IgD-negative memory B cell (primary cell): ENCODE results near the gene XAB2. TPM values are rescaled to one million over a fixed set of nuclear protein-coding genes. Genes with fewer than 3 reads are reported as not detected.
A peak's percentile ranks its signal among the peaks of the same experiment; 100 is the strongest.
"Not testable (repeated sequence)": the region's sequence is repeated elsewhere in the genome, so short reads cannot be mapped to it uniquely, and the experiment has no call there.

Experiments used
- H3K27ac Mint-ChIP-seq, 3 donors: one replicate each; pipeline ENCODE4 v1.8.0; 2020 to 2022; ENCODE audit warnings: mild to moderate bottlenecking in 3 of 3, mixed read lengths in 3 of 3, moderate library complexity in 1 of 3
- H3K27me3 Mint-ChIP-seq: one replicate; pipeline ENCODE4 v1.8.0; 2021; ENCODE audit warnings: mixed read lengths
- H3K36me3 Mint-ChIP-seq: one replicate; pipeline ENCODE4 v1.8.0; 2020; ENCODE audit warnings: mild to moderate bottlenecking, mixed read lengths
- H3K4me1 Mint-ChIP-seq, 3 donors: one replicate each; pipeline ENCODE4 v1.8.0; 2020 to 2022; ENCODE audit warnings: mixed read lengths in 3 of 3, mild to moderate bottlenecking in 1 of 3
- H3K4me3 Mint-ChIP-seq, 4 donors: one replicate each; pipeline ENCODE4 v1.8.0; 2020 to 2022; ENCODE audit warnings: mild to moderate bottlenecking in 4 of 4, mixed read lengths in 4 of 4, moderate library complexity in 3 of 4
- H3K9me3 Mint-ChIP-seq, 3 donors: one replicate each; pipeline ENCODE4 v1.8.0; 2020 to 2021; ENCODE audit warnings: mixed read lengths in 3 of 3, mild to moderate bottlenecking in 1 of 3
- polyA plus RNA-seq: library from polyadenylated mRNA; unstranded; fragments of 300-500 nt; fragmentation: Illumina TruSeq; gene quantifications from one replicate; pipeline ENCODE4 v1.2.3, GENCODE V29; 2021

The XAB2 gene
- polyA plus RNA-seq, 1 donor from 2014 or later: 9.7 TPM

DNA sequence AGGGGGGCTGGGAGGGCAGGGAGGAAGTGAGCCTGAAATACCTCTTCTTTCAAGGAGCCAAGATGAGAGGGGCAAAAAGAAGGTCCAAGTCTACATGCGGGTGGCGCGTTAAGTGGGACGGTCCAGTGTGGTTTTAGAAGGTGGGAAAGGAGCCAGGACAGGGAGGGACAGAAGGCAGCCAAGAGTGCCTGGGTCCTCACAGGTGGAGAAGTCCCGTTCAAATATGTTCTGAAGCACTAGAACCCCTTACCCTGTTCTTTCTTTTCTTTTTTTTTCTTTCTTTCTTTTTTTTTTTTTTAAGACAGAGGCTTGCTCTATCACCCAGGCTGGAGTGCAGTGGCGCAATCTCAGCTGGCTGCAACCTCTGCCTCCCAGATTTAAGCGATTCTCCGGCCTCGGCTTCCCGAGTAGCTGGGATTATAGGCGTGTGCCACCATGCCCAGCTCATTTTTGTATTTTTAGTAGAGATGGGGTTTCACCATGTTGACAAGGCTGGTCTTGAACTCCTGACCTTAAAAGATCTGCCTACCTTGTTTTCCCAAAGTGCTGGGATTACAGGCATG lies 26.3 kb downstream of the XAB2 start:
- Mint-ChIP-seq H3K36me3 (peaks cover 2% of the 10 kb centered on the region), H3K4me3 (no peak overlapping the region), H3K4me1 (peaks cover 0 to 2% (median 0%) of the 10 kb centered on the region in 3 donors), H3K27ac (no peak overlapping the region), H3K27me3 (peaks cover 12% of the 10 kb centered on the region), H3K9me3 (peaks cover 0 to 2% (median 0%) of the 10 kb centered on the region in 3 donors)

DNA sequence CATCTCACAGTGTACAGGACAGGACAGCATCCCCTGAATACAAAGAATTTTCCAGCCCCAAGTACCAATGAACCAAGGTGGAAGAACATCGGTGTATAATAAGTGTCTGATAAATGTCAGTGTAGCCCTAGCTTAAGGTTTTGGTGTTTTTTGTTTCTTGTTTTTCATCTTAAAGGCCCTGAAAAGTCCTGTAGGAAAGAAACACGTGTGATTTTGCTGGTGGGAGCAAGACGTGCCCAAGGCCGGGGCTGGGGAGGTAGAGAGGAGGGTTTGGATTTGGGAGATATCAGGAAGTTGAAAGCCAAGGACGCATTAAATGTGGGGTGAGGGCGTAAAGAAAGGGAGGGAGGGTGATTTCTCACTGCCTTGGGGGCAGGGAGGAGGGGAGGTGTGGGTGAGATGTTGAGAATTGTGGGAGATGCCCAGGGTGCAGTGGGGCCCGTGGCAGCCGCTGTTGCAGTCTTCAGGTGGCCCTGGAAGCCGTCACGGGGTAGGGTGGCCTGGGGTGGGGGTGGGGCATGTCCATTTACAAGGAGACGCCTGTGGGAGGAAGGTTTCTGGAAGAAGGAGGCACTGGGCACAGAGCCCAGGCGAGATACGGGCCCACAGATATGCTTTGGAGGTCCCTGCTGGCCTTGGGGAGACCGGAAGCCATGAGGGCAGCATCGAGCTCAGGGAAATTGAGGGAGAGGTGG lies 27.0 kb downstream of the XAB2 start:
- H3K27me3 Mint-ChIP-seq: peaks cover 17% of the 10 kb centered on the region
- no peak overlapping the region for H3K4me3 Mint-ChIP-seq
- H3K27ac Mint-ChIP-seq: no peak overlapping the region
- peaks cover 0 to 2% (median 0%) of the 10 kb centered on the region in 3 donors for H3K9me3 Mint-ChIP-seq
- peaks cover 2% of the 10 kb centered on the region for H3K36me3 Mint-ChIP-seq
- H3K4me1 Mint-ChIP-seq: peaks cover 0 to 2% (median 0%) of the 10 kb centered on the region in 3 donors

- H3K4me1 Mint-ChIP-seq: peaks cover 0 to 3% (median 2%) of the 10 kb centered on the region in 3 donors
Observed at GRCh38 chr19:7600721-7601120, 28.6 kb downstream of the XAB2 start.

GRCh38 chr19:7598180-7598579 lies 31.2 kb downstream of the XAB2 start:
- Mint-ChIP-seq H3K4me3 (no peak overlapping the region), H3K36me3 (no peaks in the 10 kb centered on the region), H3K4me1 (peaks cover 0 to 7% (median 0%) of the 10 kb centered on the region in 3 donors), H3K27me3 (peaks cover 29% of the 10 kb centered on the region), H3K27ac (peak overlapping the region in 2 of 3 donors; percentile 25 to 35), H3K9me3 (no peaks in the 10 kb centered on the region)

More at GRCh38 chr19:7600721-7601120, 28.6 kb downstream of the XAB2 start:
- Mint-ChIP-seq H3K27ac (no peak overlapping the region), H3K27me3 (peaks cover 21% of the 10 kb centered on the region), H3K36me3 (peaks cover under 1% of the 10 kb centered on the region), H3K4me3 (no peak overlapping the region), H3K9me3 (peaks cover 0 to 2% (median 0%) of the 10 kb centered on the region in 3 donors)

DNA sequence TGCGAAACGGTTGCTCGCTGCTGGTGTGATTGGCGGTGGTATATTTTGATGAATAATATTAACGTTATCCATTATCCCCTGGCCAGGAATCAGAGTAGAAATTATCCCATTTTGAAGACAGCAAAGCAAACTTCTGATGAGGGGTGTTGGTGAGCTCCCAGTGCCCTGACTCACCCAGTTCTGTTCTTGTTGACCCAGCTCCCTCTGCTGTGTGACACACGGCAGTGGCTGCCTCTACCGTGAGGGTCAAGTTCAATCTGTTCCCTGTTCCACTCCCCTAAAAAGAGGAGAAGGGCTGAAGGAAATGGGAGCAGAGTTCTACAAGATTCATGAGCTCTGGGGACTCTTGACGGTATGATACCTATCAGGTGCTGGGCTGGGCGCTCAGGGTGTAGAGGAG lies 31.7 kb downstream of the XAB2 start:
- Mint-ChIP-seq H3K36me3 (no peaks in the 10 kb centered on the region), H3K4me1 (peaks cover 0 to 7% (median 0%) of the 10 kb centered on the region in 3 donors), H3K27ac (peak overlapping the region in 1 of 3 donors; percentile 35), H3K9me3 (no peaks in the 10 kb centered on the region), H3K27me3 (peaks cover 30% of the 10 kb centered on the region), H3K4me3 (peak overlapping the region in 1 of 4 donors; percentile 62)

DNA sequence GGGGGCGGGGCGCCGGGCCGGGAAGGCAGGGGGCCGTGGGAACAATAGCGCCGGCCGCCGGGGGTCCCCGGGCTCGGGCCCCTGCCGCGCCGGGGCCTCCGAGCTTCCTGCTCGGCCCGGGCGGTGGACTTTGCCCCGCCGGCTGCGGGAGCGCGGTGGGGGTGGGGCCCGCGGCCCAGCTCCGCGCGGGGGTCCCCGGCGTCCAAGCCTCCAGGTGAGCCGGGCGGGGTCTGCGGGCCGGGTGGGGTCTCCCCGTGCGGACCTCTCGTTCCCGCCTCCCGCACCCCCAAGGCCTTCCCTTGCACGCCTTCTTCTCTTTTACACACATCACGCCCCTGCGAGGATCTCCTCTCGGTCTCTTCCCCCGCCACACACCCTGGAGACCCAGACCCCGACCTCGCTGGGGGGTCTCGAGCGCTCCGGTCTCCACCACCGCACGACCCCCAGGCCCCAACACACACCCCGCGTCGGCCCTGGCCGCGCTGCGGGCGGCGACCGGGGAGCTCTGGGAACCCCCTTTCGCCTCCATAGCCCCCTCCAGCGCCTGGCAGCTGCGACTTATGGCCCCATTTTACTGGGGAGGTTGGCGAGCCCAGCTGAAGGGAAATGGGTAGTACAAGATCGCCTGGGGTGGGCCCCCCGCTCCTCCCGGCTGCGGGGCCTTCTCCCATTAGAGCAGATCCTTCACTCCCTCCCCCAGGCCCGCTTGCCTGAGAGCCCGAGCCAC lies 33.0 kb downstream of the XAB2 start:
- H3K4me3 Mint-ChIP-seq: peak overlapping the region; percentile 62 to 81 (median 70)
- H3K27ac Mint-ChIP-seq: no peak overlapping the region
- peaks cover 0 to 7% (median 0%) of the 10 kb centered on the region in 3 donors for H3K4me1 Mint-ChIP-seq
- H3K27me3 Mint-ChIP-seq: peaks cover 29% of the 10 kb centered on the region
- H3K36me3 Mint-ChIP-seq: no peaks in the 10 kb centered on the region
- H3K9me3 Mint-ChIP-seq: no peaks in the 10 kb centered on the region

DNA sequence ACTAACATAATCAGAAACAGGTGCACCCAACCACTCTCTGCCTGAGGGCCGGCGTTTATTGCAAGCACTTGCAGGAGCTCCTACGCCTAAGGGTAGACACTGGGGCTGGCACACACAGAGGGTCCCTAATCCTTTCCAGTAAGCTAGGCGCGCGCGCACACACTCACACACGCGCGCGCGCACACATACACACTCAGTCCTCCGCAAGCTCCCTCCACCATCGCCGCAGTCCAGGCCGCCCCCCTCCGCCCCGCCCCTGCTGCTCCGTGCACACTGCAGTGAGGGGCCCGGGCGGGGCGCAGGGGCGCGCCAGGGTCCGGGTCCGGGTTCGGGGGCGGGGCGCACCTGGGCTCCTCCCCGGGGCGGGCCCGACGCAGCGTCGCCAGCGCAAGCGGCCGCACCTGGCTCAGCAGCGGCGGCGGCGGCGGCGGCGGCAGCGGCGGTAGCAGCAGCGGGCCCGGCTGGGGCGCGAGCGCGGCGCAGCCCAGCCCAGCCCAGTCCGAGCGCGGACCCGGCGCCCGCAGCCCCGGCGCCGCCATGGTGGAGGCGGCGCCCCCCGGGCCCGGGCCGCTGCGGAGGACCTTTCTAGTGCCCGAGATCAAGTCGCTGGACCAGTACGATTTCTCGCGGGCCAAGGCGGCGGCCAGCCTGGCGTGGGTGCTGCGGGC lies 33.7 kb downstream of the XAB2 start, which contains the start of gene CAMSAP3:
Gene CAMSAP3, plus strand, starts transcription at position 398 of the 668 bp plus-strand sequence. Its CDS starts 140 bp downstream, at position 538.
- Mint-ChIP-seq H3K4me3 (peak within 1 kb of the TSS; percentile 62 to 87 (median 81)), H3K27ac (no peak within 1 kb of the TSS), H3K36me3 (no peaks in the 10 kb centered on the region), H3K9me3 (no peaks in the 10 kb centered on the region), H3K4me1 (peaks cover 0 to 7% (median 0%) of the 10 kb centered on the region in 3 donors), H3K27me3 (peaks cover 31% of the 10 kb centered on the region)

GRCh38 chr19:7590256-7590655 lies 39.1 kb downstream of the XAB2 start:
- H3K9me3 Mint-ChIP-seq: no peaks in the 10 kb centered on the region
- H3K4me1 Mint-ChIP-seq: peaks cover 0 to 2% (median 0%) of the 10 kb centered on the region in 3 donors
- no peak overlapping the region for H3K4me3 Mint-ChIP-seq
- H3K27ac Mint-ChIP-seq: no peak overlapping the region
- H3K27me3 Mint-ChIP-seq: peaks cover 17% of the 10 kb centered on the region
- H3K36me3 Mint-ChIP-seq: no peaks in the 10 kb centered on the region

GRCh38 chr19:7589822-7590221 lies 39.5 kb downstream of the XAB2 start:
- Mint-ChIP-seq H3K36me3 (no peaks in the 10 kb centered on the region), H3K9me3 (no peaks in the 10 kb centered on the region), H3K27ac (no peak overlapping the region), H3K4me3 (no peak overlapping the region), H3K4me1 (peaks cover 0 to 1% (median 0%) of the 10 kb centered on the region in 3 donors), H3K27me3 (peaks cover 15% of the 10 kb centered on the region)

DNA sequence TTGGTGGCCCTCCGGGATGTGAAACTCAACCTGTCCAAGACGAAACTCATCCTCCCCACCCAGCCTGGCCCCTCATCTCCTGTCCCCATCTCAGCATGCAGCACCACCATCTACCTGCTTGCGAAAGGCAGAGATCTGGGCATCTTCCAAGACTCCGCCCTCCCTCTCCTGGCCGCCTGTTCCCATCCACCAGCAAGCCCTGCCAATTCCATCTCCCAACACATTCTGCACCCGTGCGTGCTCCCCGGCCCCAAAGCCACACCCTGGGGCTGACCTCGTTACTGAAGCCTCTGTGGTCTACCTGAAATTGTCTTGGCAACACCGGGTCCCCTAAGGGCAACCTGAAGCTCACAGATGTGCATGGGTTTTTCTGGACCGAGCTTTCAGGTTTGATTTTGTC lies 46.9 kb downstream of the XAB2 start:
- Mint-ChIP-seq H3K36me3 (no peaks in the 10 kb centered on the region), H3K4me1 (peaks cover 0 to 2% (median 1%) of the 10 kb centered on the region in 3 donors), H3K9me3 (peaks cover 0 to 3% (median 3%) of the 10 kb centered on the region in 3 donors), H3K4me3 (peak overlapping the region in 1 of 4 donors; percentile 59), H3K27ac (no peak overlapping the region), H3K27me3 (peaks cover 2% of the 10 kb centered on the region)

- Mint-ChIP-seq H3K4me1 (peaks cover 0 to 1% (median 0%) of the 10 kb centered on the region in 3 donors), H3K9me3 (peaks cover 0 to 3% (median 3%) of the 10 kb centered on the region in 3 donors), H3K36me3 (no peaks in the 10 kb centered on the region), H3K27me3 (peaks cover 7% of the 10 kb centered on the region), H3K27ac (peak overlapping the region in 1 of 3 donors; percentile 70), H3K4me3 (no peak overlapping the region)
Observed at GRCh38 chr19:7579182-7579581, 50.2 kb downstream of the XAB2 start.

GRCh38 chr19:7578127-7578526 lies 51.2 kb downstream of the XAB2 start:
- H3K27me3 Mint-ChIP-seq: peaks cover 7% of the 10 kb centered on the region
- H3K4me3 Mint-ChIP-seq: no peak overlapping the region
- H3K9me3 Mint-ChIP-seq: peaks cover 0 to 3% (median 3%) of the 10 kb centered on the region in 3 donors
- H3K27ac Mint-ChIP-seq: no peak overlapping the region
- H3K4me1 Mint-ChIP-seq: peaks cover 0 to 1% (median 0%) of the 10 kb centered on the region in 3 donors
- no peaks in the 10 kb centered on the region for H3K36me3 Mint-ChIP-seq

DNA sequence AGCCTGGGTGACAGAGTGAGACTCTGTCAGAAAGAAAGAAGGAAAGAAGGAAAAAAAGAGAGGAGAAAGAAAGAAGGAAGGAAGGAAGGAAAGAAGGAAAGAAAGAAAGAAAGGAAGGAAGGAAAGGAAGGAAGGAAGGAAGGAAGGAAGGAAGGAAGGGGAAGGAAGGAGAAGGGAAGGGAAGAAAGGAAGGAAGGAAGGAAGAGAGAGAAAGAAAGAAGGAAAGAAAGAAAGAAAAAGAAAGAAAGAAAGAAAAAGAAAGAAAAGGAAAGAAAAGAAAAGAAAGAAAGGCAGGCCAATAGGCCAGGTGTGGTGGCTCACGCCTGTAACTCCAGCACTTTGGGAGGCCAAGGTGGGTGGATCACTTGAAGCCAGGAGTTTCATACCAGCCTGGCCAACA lies 51.9 kb downstream of the XAB2 start:
- H3K27me3 Mint-ChIP-seq, H3K27ac Mint-ChIP-seq: not testable (repeated sequence)

DNA sequence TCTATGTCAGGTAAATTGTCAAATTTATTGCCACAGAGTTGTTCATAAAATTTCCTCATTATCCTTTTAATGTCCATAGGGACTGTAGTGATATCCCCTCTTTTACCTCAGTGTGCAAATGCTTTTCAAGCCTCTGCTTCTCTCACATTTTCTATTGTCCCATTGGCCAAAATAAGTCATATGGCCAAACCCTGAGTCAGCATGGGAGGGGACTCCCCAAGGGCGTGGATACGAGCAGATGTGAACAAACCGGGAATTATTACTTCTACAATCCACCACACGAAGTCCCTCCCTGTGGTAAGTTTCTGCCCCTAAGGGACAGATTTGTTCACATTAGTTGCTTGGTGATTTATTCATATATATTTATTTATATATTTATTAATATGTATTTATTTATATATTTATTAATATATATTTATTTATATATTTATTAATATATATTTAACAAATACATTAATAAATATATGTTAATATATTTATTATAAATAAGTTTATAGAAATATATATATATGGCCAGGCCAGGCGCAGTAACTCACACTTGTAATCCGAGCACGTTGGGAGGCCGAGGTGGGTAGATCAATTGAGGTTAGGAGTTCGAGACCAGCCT lies 53.8 kb downstream of the XAB2 start:
- Mint-ChIP-seq H3K9me3 (peaks cover 0 to 3% (median 3%) of the 10 kb centered on the region in 3 donors), H3K27ac (no peak overlapping the region), H3K36me3 (peaks cover 1% of the 10 kb centered on the region)

More for the DNA sequence above, 51.9 kb downstream of the XAB2 start:
- H3K9me3 Mint-ChIP-seq, H3K36me3 Mint-ChIP-seq, H3K4me1 Mint-ChIP-seq, H3K4me3 Mint-ChIP-seq: not testable (repeated sequence)

More for the DNA sequence above, 53.8 kb downstream of the XAB2 start:
- Mint-ChIP-seq H3K4me3 (no peak overlapping the region), H3K27me3 (peaks cover 7% of the 10 kb centered on the region), H3K4me1 (no peaks in the 10 kb centered on the region)
